Fibroblast of lung (primary cell): ENCODE results near the gene ITLN1. TPM values are rescaled to one million over a fixed set of nuclear protein-coding genes. Genes with fewer than 3 reads are reported as not detected.

ENCODE experiments used
- DNase-seq, 2 donors: peaks; one replicate each; pipeline versions ENCODE4 v3.0.0 to v3.0.0-alpha.2; 2010; ENCODE audit warnings: low read depth in 2 of 2
- H2AFZ ChIP-seq: 2 replicates; pipeline ENCODE4 v1.5.1; 2012; ENCODE audit warnings: low read length, control low read depth, inconsistent platforms
- H3K27ac ChIP-seq: 2 replicates; pipeline ENCODE4 v1.5.1; 2011; ENCODE audit warnings: low read length, control low read depth; ENCODE audit not compliant: insufficient read depth
- H3K27me3 ChIP-seq: 2 replicates; pipeline ENCODE4 v1.5.1; 2011; ENCODE audit warnings: mild to moderate bottlenecking, low read length; ENCODE audit not compliant: control insufficient read depth, insufficient read depth
- H3K36me3 ChIP-seq: 2 replicates; pipeline ENCODE4 v1.5.1; 2011; ENCODE audit warnings: low read length; ENCODE audit not compliant: control insufficient read depth, insufficient read depth
- H3K4me1 ChIP-seq: 2 replicates; pipeline ENCODE4 v1.5.1; 2011; ENCODE audit warnings: low read length; ENCODE audit not compliant: control insufficient read depth, insufficient read depth; ENCODE audit errors: extremely low read depth
- H3K4me2 ChIP-seq: 2 replicates; pipeline ENCODE4 v1.5.1; 2011; ENCODE audit warnings: low read length, control low read depth; ENCODE audit not compliant: insufficient read depth; ENCODE audit errors: extremely low read depth
- H3K4me3 ChIP-seq, 4 experiments: fragments of 200-600 bp in 1 of 4; sonication (generic) in 1 of 4; replicated peaks in 1 of 4; 2 replicates each; pipeline ENCODE4 v1.5.1; 2011 to 2016; ENCODE audit warnings: low read length in 4 of 4, low read depth in 3 of 4, mild to moderate bottlenecking in 3 of 4, control low read depth in 2 of 4, inconsistent platforms in 1 of 4, mixed read lengths in 1 of 4; ENCODE audit not compliant: insufficient read depth in 1 of 4; ENCODE audit errors: control extremely low read depth in 1 of 4
- H3K79me2 ChIP-seq: 2 replicates; pipeline ENCODE4 v1.5.1; 2012; ENCODE audit warnings: mild to moderate bottlenecking, low read length, inconsistent platforms; ENCODE audit not compliant: control insufficient read depth, insufficient read depth
- H3K9ac ChIP-seq: 2 replicates; pipeline ENCODE4 v1.5.1; 2011; ENCODE audit warnings: mild to moderate bottlenecking, low read length, control low read depth; ENCODE audit not compliant: insufficient read depth
- H3K9me3 ChIP-seq: 2 replicates; pipeline ENCODE4 v1.5.1; 2012; ENCODE audit warnings: low read depth, low read length; ENCODE audit not compliant: control insufficient read depth, insufficient read depth
- H4K20me1 ChIP-seq: 2 replicates; pipeline ENCODE4 v1.5.1; 2011; ENCODE audit warnings: low read length; ENCODE audit not compliant: control insufficient read depth, insufficient read depth; ENCODE audit errors: extremely low read depth
- CTCF ChIP-seq, 2 donors: IDR thresholded peaks in 1 of 2; conservative IDR thresholded peaks in 1 of 2; 1 replicate in 1 of 2; 2 replicates in 1 of 2; pipeline ENCODE4 v1.5.1; 2011 to 2012; ENCODE audit warnings: low read length in 2 of 2, control low read depth in 1 of 2, inconsistent platforms in 1 of 2, low read depth in 1 of 2, mild to moderate bottlenecking in 1 of 2
- EZH2 ChIP-seq: IDR thresholded peaks from 2 replicates; pipeline ENCODE4 v1.5.1; 2012; ENCODE audit warnings: low read length, control low read depth, mild to moderate bottlenecking; ENCODE audit errors: missing control alignments
- polyA plus RNA-seq, 2 donors: library from polyadenylated mRNA; depleted of rRNA in 1 of 2; stranded (reverse) in 1 of 2; unstranded in 1 of 2; fragments of >200 nt; gene quantifications; 2 replicates each; pipeline ENCODE4 v1.2.1, GENCODE V29; 2011 to 2012; ENCODE audit warnings: missing spikeins in 1 of 2
- total RNA-seq: library from RNA; depleted of rRNA; stranded (reverse); fragments of >200 nt; gene quantifications from 2 replicates; pipeline ENCODE4 v1.2.1, GENCODE V29; 2014

ITLN1 gene
- total and polyA plus RNA-seq, 2 donors (not counting 1 experiment from before 2014, with no cell fraction given) = not detected

DNA sequence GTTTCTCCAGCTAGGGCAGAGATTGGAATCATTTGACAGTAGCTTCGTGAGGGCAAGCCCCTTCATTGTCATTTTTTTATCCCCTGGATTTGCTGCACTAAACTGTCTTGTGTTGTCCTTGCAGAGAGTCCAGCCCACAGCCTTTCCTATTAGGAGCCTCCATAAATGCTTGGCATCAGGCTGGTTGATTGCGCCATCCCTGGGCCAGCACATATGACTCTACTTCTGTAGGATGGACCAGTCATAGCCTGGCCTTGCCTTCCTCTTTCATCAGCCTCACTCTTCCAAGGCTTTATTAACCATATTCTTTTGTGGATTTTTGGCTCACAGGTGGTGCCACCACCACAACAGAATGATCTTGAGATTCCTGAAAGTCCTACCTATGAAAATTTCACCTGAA is 57.6 kb downstream of the ITLN1 start:
- no peak overlapping the region for H3K4me2 ChIP-seq
- no peaks in the 10 kb centered on the region for H3K36me3 ChIP-seq
- H3K4me1 ChIP-seq = no peaks in the 10 kb centered on the region
- TF ChIP-seq CTCF (conservative IDR thresholded peaks at IDR 0.05 in 1 of 2, IDR thresholded peaks at IDR 0.05 in 1 of 2; ENCODE audit: low read depth in 1 of 2, low read length in 2 of 2) (no peak), EZH2 (no peak)
- H3K27ac ChIP-seq = no peak overlapping the region
- H2AFZ ChIP-seq = no peak overlapping the region
- no peak overlapping the region for H3K4me3 ChIP-seq
- peak in 1 of 2 donors; percentile 5 for DNase-seq
- H3K27me3 ChIP-seq = no peaks in the 10 kb centered on the region
- no peaks in the 10 kb centered on the region for H3K79me2 ChIP-seq
- H3K9me3 ChIP-seq = no peaks in the 10 kb centered on the region
- H4K20me1 ChIP-seq = no peaks in the 10 kb centered on the region
- no peak overlapping the region for H3K9ac ChIP-seq

- TF ChIP-seq EZH2 (no peak), CTCF (conservative IDR thresholded peaks at IDR 0.05 in 1 of 2, IDR thresholded peaks at IDR 0.05 in 1 of 2; ENCODE audit: low read depth in 1 of 2, low read length in 2 of 2) (no peak)
- Histone ChIP-seq H3K4me3 (no peak overlapping the region), H3K9me3 (no peaks in the 10 kb centered on the region), H3K36me3 (no peaks in the 10 kb centered on the region), H3K27ac (no peak overlapping the region), H3K27me3 (no peaks in the 10 kb centered on the region), H3K79me2 (no peaks in the 10 kb centered on the region), H4K20me1 (no peaks in the 10 kb centered on the region), H3K9ac (no peak overlapping the region), H3K4me2 (no peak overlapping the region), H3K4me1 (no peaks in the 10 kb centered on the region), H2AFZ (no peak overlapping the region)
- peak in 1 of 2 donors; percentile 74 for DNase-seq
Observed at GRCh38 chr1:160826546-160826945, 58.4 kb downstream of the ITLN1 start.

Other genes with a start within 250 kb of the ITLN1 start
- gene SLAMF1, start 238.1 kb downstream of the ITLN1 start, total RNA-seq = not detected in 2 replicates
- gene SLAMF1, start 238.1 kb downstream of the ITLN1 start, polyA plus RNA-seq = not detected in 2 replicates
- gene CD48, start 173.4 kb downstream of the ITLN1 start, total RNA-seq = under 0.01 TPM in 1 of 2 replicates, not detected in the other
- gene CD48, start 173.4 kb downstream of the ITLN1 start, polyA plus RNA-seq = 0.03 TPM in 1 of 2 replicates, not detected in the other
- gene SLAMF7, start 145.9 kb downstream of the ITLN1 start, total RNA-seq = not detected in 2 replicates
- gene SLAMF7, start 145.9 kb downstream of the ITLN1 start, polyA plus RNA-seq = not detected in 2 replicates
- gene LY9, start 89.0 kb downstream of the ITLN1 start, total RNA-seq = not detected in 2 replicates
- gene LY9, start 89.0 kb downstream of the ITLN1 start, polyA plus RNA-seq = not detected in 2 replicates
- not detected in 2 replicates for gene CD244, start 22.3 kb downstream of the ITLN1 start, total RNA-seq
- not detected in 2 replicates for gene CD244, start 22.3 kb downstream of the ITLN1 start, polyA plus RNA-seq
- not detected in 2 replicates for gene ITLN2, start 69.6 kb upstream of the ITLN1 start, total RNA-seq
- not detected in 2 replicates for gene ITLN2, start 69.6 kb upstream of the ITLN1 start, polyA plus RNA-seq
- 0.66 and 2.1 TPM in 2 replicates for gene F11R, start 136.0 kb upstream of the ITLN1 start, total RNA-seq
- gene F11R, start 136.0 kb upstream of the ITLN1 start, polyA plus RNA-seq = 0.50 and 1.5 TPM in 2 replicates
- 0.66 and 0.77 TPM in 2 replicates for gene TSTD1, start 153.8 kb upstream of the ITLN1 start, total RNA-seq
- 0.24 and 7.5 TPM in 2 replicates for gene TSTD1, start 153.8 kb upstream of the ITLN1 start, polyA plus RNA-seq
- 71.7 and 80.1 TPM in 2 replicates for gene USF1, start 160.8 kb upstream of the ITLN1 start, total RNA-seq
- 23.9 and 25.0 TPM in 2 replicates for gene USF1, start 160.8 kb upstream of the ITLN1 start, polyA plus RNA-seq
- gene ARHGAP30, start 184.7 kb upstream of the ITLN1 start, total RNA-seq = not detected in 2 replicates
- gene ARHGAP30, start 184.7 kb upstream of the ITLN1 start, polyA plus RNA-seq = 0.01 TPM in 1 of 2 replicates, not detected in the other
- under 0.01 and 0.33 TPM in 2 replicates for gene NECTIN4, start 204.4 kb upstream of the ITLN1 start, total RNA-seq
- gene NECTIN4, start 204.4 kb upstream of the ITLN1 start, polyA plus RNA-seq = 0.07 and 0.16 TPM in 2 replicates
- 0.77 and 3.0 TPM in 2 replicates for gene KLHDC9, start 213.2 kb upstream of the ITLN1 start, total RNA-seq
- gene KLHDC9, start 213.2 kb upstream of the ITLN1 start, polyA plus RNA-seq = 0.95 and 1.5 TPM in 2 replicates
- 39.6 and 45.5 TPM in 2 replicates for gene PFDN2, start 232.9 kb upstream of the ITLN1 start, total RNA-seq
- 145 and 188 TPM in 2 replicates for gene PFDN2, start 232.9 kb upstream of the ITLN1 start, polyA plus RNA-seq
- gene NIT1, start 232.9 kb upstream of the ITLN1 start, total RNA-seq = 24.7 and 30.6 TPM in 2 replicates
- 42.6 and 83.1 TPM in 2 replicates for gene NIT1, start 232.9 kb upstream of the ITLN1 start, polyA plus RNA-seq
- 15.4 and 21.6 TPM in 2 replicates for gene DEDD, start 247.5 kb upstream of the ITLN1 start, total RNA-seq
- gene DEDD, start 247.5 kb upstream of the ITLN1 start, polyA plus RNA-seq = 40.0 and 40.3 TPM in 2 replicates